K562 (cell line): ENCODE data around the gene API5. TPM values are rescaled to one million over a fixed set of nuclear protein-coding genes. Genes with fewer than 3 reads are reported as not detected.

ENCODE experiments used
- EP400 ChIP-seq: fragments of 450-650 bp; IDR thresholded peaks from 2 replicates; pipeline ENCODE4 v1.6.1; 2017; ENCODE audit warnings: antibody characterized with exemption, mild to moderate bottlenecking, moderate library complexity
- FOS ChIP-seq: IDR thresholded peaks from 3 replicates; pipeline ENCODE4 v1.6.1; 2011; ENCODE audit not compliant: insufficient read length; ENCODE audit errors: extremely low read depth
- KLF16 ChIP-seq: IDR thresholded peaks from 2 replicates; pipeline ENCODE4 v1.6.1; 2016; ENCODE audit warnings: antibody characterized with exemption
- MECOM ChIP-seq: fragments of 250-450 bp; sonication (Bioruptor Pico); IDR thresholded peaks from 2 replicates; pipeline ENCODE4 v1.8.0; 2022; ENCODE audit warnings: inconsistent platforms
- NFE2 ChIP-seq: IDR thresholded peaks from 2 replicates; pipeline ENCODE4 v1.6.1; 2014; ENCODE audit warnings: antibody characterized with exemption, low read depth
- POLR2A ChIP-seq: fragments of 450-650 bp; conservative IDR thresholded peaks from 2 replicates; pipeline ENCODE4 v1.6.1; 2016
- RBBP5 ChIP-seq: fragments of 200-600 bp; sonication (generic); IDR thresholded peaks from 2 replicates; pipeline ENCODE4 v1.6.1; 2012; ENCODE audit warnings: borderline replicate concordance, mild to moderate bottlenecking, low read length, control low read depth, inconsistent platforms; ENCODE audit not compliant: insufficient read depth, poor library complexity, severe bottlenecking
- RHOXF2B ChIP-seq: fragments of 250-450 bp; sonication (Bioruptor Pico); conservative IDR thresholded peaks from 2 replicates; pipeline ENCODE4 v1.5.1; 2021
- SMC3 ChIP-seq: conservative IDR thresholded peaks from 2 replicates; pipeline ENCODE4 v1.6.1; 2011; ENCODE audit warnings: low read depth, low read length, improper control_type of control experiment; ENCODE audit not compliant: insufficient read depth
- ZNF133 ChIP-seq: fragments of 250-450 bp; sonication (Bioruptor Pico); IDR thresholded peaks from 2 replicates; pipeline ENCODE4 v1.4.0; 2020; ENCODE audit warnings: mild to moderate bottlenecking
- ZNF586 ChIP-seq: fragments of 450-650 bp; formaldehyde crosslinking; conservative IDR thresholded peaks from 2 replicates; pipeline ENCODE4 v1.4.0; 2020; ENCODE audit warnings: mild to moderate bottlenecking, moderate library complexity
- polyA plus RNA-seq, 8 experiments: library from polyadenylated mRNA; depleted of rRNA in 4 of 8; stranded (reverse) in 5 of 8; unstranded in 3 of 8; fragments of >200 nt; fragmentation: Nextera tagmentation in 2 of 8; fragmentation: Illumina TruSeq in 1 of 8; extraction: Ambion mirVana in 2 of 8; extraction: Trizol in 1 of 8; gene quantifications; 2 replicates each; pipeline versions ENCODE4 v1.2.1 to v1.2.3, GENCODE V29; 2011 to 2014; ENCODE audit warnings: inconsistent platforms in 1 of 8, missing spikeins in 1 of 8
- total RNA-seq, 7 experiments: library from RNA; depleted of rRNA in 6 of 7; stranded (reverse); fragments of >200 nt in 6 of 7; fragmentation: Illumina TruSeq in 2 of 7; extraction: Trizol in 2 of 7; gene quantifications; 2 replicates each; pipeline versions ENCODE4 v1.2.1 to v1.2.3, GENCODE V29; 2011 to 2021; ENCODE audit warnings: low replicate concordance in 1 of 7
- TF ChIP-seq, protein P1 (sequence below): sonication (generic); formaldehyde crosslinking; IDR thresholded peaks from 2 replicates; pipeline ENCODE4 v1.8.1; 2023; ENCODE audit warnings: missing genetic modification reagents, mild to moderate bottlenecking, borderline replicate concordance
- TF ChIP-seq, protein P2 (sequence below): fragments of 450-650 bp; IDR thresholded peaks from 2 replicates; pipeline ENCODE4 v1.6.1; 2016; ENCODE audit warnings: antibody characterized with exemption
- TF ChIP-seq, protein P3 (sequence below): fragments of 200-800 bp; sonication (Bioruptor generic); IDR thresholded peaks from 2 replicates; pipeline ENCODE4 v1.6.1; 2017; ENCODE audit warnings: missing genetic modification characterization, missing compliant biosample characterization
- TF ChIP-seq, protein P4 (sequence below): sonication (generic); formaldehyde crosslinking; IDR thresholded peaks from 2 replicates; pipeline ENCODE4 v1.4.0; 2020; ENCODE audit warnings: mild to moderate bottlenecking, missing genetic modification reagents
- TF ChIP-seq, protein P5 (sequence below): conservative IDR thresholded peaks from 2 replicates; pipeline ENCODE4 v1.6.1; 2011; ENCODE audit warnings: low read depth, mild to moderate bottlenecking, low read length; ENCODE audit not compliant: control insufficient read depth

API5 gene
- total and polyA plus RNA-seq, 9 of the 15 experiments (the other 6 are each of a cell fraction or from before 2014, with no cell fraction given) = 59.8 to 146 (median 123) TPM

DNA sequence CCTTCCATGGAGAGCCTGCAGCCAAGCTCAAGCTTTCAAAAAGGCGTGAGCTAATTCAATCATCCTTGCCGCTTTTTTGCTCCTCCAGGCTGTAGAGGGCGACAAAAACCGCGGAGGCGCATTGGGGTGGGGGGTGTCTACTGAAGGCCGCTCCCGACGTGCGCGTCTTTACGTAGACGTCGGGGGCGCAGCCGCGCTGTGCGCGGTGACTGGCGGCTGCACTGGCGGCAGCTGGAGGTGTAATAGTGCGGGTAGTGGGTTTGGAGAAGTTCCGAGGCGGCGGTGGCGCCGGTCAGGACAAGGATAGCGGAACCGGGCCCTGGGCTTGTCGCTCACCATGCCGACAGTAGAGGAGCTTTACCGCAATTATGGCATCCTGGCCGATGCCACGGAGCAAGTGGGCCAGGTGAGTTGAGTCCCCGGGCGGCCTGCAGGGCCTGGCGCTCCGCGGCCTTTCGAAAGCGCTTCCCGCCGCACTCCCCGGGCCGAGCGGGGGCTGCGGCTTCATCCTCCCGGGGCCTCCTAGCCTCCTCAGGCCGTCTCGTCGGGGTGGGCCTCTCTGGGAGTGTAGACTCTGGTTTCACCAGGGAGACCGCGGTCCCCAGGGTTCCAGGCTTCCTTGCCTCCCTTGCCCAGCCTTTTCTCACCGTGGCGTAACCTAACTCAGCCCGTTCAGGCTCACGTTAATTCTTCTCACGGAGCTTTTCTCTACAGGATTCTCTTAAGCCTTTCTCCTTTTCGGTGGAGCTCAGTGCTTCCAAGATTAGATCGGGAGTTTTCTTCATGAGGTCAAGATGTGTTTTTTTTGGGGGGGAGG lies at the start of gene API5 (continued):
- TF ChIP-seq, protein P1, sequence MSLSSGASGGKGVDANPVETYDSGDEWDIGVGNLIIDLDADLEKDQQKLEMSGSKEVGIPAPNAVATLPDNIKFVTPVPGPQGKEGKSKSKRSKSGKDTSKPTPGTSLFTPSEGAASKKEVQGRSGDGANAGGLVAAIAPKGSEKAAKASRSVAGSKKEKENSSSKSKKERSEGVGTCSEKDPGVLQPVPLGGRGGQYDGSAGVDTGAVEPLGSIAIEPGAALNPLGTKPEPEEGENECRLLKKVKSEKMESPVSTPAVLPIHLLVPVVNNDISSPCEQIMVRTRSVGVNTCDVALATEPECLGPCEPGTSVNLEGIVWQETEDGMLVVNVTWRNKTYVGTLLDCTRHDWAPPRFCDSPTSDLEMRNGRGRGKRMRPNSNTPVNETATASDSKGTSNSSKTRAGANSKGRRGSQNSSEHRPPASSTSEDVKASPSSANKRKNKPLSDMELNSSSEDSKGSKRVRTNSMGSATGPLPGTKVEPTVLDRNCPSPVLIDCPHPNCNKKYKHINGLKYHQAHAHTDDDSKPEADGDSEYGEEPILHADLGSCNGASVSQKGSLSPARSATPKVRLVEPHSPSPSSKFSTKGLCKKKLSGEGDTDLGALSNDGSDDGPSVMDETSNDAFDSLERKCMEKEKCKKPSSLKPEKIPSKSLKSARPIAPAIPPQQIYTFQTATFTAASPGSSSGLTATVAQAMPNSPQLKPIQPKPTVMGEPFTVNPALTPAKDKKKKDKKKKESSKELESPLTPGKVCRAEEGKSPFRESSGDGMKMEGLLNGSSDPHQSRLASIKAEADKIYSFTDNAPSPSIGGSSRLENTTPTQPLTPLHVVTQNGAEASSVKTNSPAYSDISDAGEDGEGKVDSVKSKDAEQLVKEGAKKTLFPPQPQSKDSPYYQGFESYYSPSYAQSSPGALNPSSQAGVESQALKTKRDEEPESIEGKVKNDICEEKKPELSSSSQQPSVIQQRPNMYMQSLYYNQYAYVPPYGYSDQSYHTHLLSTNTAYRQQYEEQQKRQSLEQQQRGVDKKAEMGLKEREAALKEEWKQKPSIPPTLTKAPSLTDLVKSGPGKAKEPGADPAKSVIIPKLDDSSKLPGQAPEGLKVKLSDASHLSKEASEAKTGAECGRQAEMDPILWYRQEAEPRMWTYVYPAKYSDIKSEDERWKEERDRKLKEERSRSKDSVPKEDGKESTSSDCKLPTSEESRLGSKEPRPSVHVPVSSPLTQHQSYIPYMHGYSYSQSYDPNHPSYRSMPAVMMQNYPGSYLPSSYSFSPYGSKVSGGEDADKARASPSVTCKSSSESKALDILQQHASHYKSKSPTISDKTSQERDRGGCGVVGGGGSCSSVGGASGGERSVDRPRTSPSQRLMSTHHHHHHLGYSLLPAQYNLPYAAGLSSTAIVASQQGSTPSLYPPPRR (CRISPR knock-in tag) = no peak
- TF ChIP-seq ZNF133 (CRISPR knock-in tag) (no peak), RBBP5 (peak; percentile 94), RHOXF2B (CRISPR knock-in tag) (no peak), POLR2A (peak; percentile 92), KLF16 (no peak), MECOM (CRISPR knock-in tag) (no peak), ZNF586 (CRISPR knock-in tag) (no peak), EP400 (peak; percentile 78), SMC3 (peak; percentile 39; the same call in 1 of the 2 replicates), FOS (no peak), NFE2 (peak; percentile 23; the same call in 1 of the 2 replicates)
- TF ChIP-seq, protein P2, sequence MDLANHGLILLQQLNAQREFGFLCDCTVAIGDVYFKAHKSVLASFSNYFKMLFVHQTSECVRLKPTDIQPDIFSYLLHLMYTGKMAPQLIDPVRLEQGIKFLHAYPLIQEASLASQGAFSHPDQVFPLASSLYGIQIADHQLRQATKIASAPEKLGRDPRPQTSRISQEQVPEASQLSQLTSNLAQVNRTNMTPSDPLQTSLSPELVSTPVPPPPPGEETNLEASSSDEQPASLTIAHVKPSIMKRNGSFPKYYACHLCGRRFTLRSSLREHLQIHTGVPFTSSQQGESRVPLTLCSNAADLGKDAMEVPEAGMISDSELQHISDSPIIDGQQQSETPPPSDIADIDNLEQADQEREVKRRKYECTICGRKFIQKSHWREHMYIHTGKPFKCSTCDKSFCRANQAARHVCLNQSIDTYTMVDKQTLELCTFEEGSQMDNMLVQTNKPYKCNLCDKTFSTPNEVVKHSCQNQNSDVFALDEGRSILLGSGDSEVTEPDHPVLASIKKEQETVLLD = peak; percentile 100
- TF ChIP-seq, protein P3, sequence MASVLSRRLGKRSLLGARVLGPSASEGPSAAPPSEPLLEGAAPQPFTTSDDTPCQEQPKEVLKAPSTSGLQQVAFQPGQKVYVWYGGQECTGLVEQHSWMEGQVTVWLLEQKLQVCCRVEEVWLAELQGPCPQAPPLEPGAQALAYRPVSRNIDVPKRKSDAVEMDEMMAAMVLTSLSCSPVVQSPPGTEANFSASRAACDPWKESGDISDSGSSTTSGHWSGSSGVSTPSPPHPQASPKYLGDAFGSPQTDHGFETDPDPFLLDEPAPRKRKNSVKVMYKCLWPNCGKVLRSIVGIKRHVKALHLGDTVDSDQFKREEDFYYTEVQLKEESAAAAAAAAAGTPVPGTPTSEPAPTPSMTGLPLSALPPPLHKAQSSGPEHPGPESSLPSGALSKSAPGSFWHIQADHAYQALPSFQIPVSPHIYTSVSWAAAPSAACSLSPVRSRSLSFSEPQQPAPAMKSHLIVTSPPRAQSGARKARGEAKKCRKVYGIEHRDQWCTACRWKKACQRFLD (CRISPR knock-in tag) = no peak
- TF ChIP-seq, protein P4, sequence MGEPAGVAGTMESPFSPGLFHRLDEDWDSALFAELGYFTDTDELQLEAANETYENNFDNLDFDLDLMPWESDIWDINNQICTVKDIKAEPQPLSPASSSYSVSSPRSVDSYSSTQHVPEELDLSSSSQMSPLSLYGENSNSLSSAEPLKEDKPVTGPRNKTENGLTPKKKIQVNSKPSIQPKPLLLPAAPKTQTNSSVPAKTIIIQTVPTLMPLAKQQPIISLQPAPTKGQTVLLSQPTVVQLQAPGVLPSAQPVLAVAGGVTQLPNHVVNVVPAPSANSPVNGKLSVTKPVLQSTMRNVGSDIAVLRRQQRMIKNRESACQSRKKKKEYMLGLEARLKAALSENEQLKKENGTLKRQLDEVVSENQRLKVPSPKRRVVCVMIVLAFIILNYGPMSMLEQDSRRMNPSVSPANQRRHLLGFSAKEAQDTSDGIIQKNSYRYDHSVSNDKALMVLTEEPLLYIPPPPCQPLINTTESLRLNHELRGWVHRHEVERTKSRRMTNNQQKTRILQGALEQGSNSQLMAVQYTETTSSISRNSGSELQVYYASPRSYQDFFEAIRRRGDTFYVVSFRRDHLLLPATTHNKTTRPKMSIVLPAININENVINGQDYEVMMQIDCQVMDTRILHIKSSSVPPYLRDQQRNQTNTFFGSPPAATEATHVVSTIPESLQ (CRISPR knock-in tag) = no peak
- TF ChIP-seq, protein P5, sequence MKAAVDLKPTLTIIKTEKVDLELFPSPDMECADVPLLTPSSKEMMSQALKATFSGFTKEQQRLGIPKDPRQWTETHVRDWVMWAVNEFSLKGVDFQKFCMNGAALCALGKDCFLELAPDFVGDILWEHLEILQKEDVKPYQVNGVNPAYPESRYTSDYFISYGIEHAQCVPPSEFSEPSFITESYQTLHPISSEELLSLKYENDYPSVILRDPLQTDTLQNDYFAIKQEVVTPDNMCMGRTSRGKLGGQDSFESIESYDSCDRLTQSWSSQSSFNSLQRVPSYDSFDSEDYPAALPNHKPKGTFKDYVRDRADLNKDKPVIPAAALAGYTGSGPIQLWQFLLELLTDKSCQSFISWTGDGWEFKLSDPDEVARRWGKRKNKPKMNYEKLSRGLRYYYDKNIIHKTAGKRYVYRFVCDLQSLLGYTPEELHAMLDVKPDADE = 0 out of 2 replicates have a peak, but pooled peaks have one; percentile 50
